ENCODE measurements around the gene SUSD3.

The SUSD3 gene

GRCh38 chr9:93032545-93032944 lies 26.0 kb upstream of the SUSD3 start:
- no peak for TF ChIP-seq CTCF (IDR thresholded peaks at IDR 0.05)

- no peak for TF ChIP-seq CTCF (IDR thresholded peaks at IDR 0.05)
Measured at GRCh38 chr9:93033531-93033930, 25.0 kb upstream of the SUSD3 start.

GRCh38 chr9:93035106-93035660 lies 23.3 kb upstream of the SUSD3 start:
- no peak for TF ChIP-seq CTCF (IDR thresholded peaks at IDR 0.05)

GRCh38 chr9:93035821-93036351 lies 22.6 kb upstream of the SUSD3 start:
- no peak for TF ChIP-seq CTCF (IDR thresholded peaks at IDR 0.05)

- TF ChIP-seq CTCF (IDR thresholded peaks at IDR 0.05), result no peak
Measured at GRCh38 chr9:93036887-93037475, 21.5 kb upstream of the SUSD3 start.

GRCh38 chr9:93037476-93037971 lies 21.0 kb upstream of the SUSD3 start:
- no peak for TF ChIP-seq CTCF (IDR thresholded peaks at IDR 0.05)

- no peak for TF ChIP-seq CTCF (IDR thresholded peaks at IDR 0.05)
Measured at GRCh38 chr9:93038918-93039317, 19.6 kb upstream of the SUSD3 start.

Data from LNCAP (cell line).